SK-N-SH treated with all-trans-retinoic acid at 6 μM for 48 hours (cell line): ENCODE measurements around the gene SLC41A3.

Experiments
- GLIS3 ChIP-seq: fragments of 250-450 bp; sonication (Bioruptor Pico); IDR thresholded peaks from 2 replicates; pipeline ENCODE4 v1.5.0; 2020; ENCODE audit warnings: mild to moderate bottlenecking, moderate library complexity
- OSR1 ChIP-seq: fragments of 250-450 bp; sonication (Bioruptor Pico); IDR thresholded peaks from 2 replicates; pipeline ENCODE4 v1.8.0; 2022; ENCODE audit warnings: moderate library complexity, mild to moderate bottlenecking, inconsistent platforms
- RARB ChIP-seq: fragments of 250-450 bp; sonication (Bioruptor Pico); IDR thresholded peaks from 2 replicates; pipeline ENCODE4 v1.8.0; 2021; ENCODE audit warnings: mild to moderate bottlenecking, moderate library complexity
- SNAI2 ChIP-seq: fragments of 250-450 bp; sonication (Bioruptor Pico); IDR thresholded peaks from 2 replicates; pipeline ENCODE4 v1.5.0; 2020; ENCODE audit warnings: mild to moderate bottlenecking, moderate library complexity
- ZFP30 ChIP-seq: fragments of 450-650 bp; formaldehyde crosslinking; IDR thresholded peaks from 2 replicates; pipeline ENCODE4 v1.5.0; 2022; ENCODE audit warnings: mild to moderate bottlenecking, moderate library complexity
- ZNF565 ChIP-seq: fragments of 450-650 bp; formaldehyde crosslinking; conservative IDR thresholded peaks from 2 replicates; pipeline ENCODE4 v1.5.0; 2020; ENCODE audit warnings: low read depth, mild to moderate bottlenecking, moderate library complexity
- ZNF70 ChIP-seq: fragments of 450-650 bp; formaldehyde crosslinking; IDR thresholded peaks from 2 replicates; pipeline ENCODE4 v1.5.0; 2020; ENCODE audit warnings: mild to moderate bottlenecking, moderate library complexity
- TF ChIP-seq, protein P1 (sequence below): fragments of 250-450 bp; sonication (Bioruptor Pico); IDR thresholded peaks from 2 replicates; pipeline ENCODE4 v1.5.0; 2020; ENCODE audit warnings: mild to moderate bottlenecking, moderate library complexity

DNA sequence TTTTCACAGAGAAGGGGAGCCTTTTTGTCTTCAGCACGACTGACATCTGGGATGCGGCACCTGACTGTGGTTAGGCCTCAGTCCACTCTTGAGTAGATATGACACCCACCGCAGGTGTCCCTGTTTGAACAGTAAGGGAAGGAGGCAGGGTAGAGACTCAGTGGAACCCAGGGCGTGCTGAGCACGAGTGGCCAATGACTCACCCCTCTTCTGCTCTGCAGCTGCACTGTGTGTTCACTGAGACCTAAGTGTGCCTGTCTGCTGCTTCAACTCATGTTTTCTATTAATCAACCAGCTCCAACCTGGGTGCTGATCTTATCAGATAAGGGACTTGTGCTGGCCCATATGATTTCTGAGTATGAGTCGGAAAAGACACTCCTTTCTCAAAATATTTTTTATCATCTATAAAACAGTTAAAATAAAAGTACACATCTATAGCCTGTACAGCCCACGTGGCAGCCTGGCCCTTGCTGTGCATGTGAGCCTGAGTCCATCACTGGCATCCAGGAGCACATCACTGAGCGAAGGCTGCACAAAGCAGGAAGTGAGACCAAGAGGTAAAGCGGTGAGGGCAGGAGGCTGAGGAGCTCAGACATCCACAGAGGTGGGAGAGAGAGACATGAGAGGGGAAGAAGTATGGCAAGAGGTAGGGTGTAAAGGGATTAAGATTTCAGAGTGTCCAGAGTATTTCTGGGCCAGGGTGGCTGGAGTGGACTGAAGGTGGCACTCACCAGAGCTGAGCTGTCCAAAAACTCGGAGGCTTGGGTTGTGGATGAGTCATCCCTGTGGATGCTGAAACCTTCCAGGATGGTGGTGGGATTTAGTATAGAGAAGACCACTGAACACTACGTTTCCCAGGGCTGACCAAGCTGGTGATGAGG, 49.2 kb downstream of the SLC41A3 start:
- TF ChIP-seq RARB (CRISPR knock-in tag) (no peak), SNAI2 (CRISPR knock-in tag) (no peak), ZNF565 (CRISPR knock-in tag) (no peak), ZNF70 (CRISPR knock-in tag) (no peak), GLIS3 (CRISPR knock-in tag) (no peak), ZFP30 (no peak), OSR1 (CRISPR knock-in tag) (no peak)
- TF ChIP-seq, protein P1, sequence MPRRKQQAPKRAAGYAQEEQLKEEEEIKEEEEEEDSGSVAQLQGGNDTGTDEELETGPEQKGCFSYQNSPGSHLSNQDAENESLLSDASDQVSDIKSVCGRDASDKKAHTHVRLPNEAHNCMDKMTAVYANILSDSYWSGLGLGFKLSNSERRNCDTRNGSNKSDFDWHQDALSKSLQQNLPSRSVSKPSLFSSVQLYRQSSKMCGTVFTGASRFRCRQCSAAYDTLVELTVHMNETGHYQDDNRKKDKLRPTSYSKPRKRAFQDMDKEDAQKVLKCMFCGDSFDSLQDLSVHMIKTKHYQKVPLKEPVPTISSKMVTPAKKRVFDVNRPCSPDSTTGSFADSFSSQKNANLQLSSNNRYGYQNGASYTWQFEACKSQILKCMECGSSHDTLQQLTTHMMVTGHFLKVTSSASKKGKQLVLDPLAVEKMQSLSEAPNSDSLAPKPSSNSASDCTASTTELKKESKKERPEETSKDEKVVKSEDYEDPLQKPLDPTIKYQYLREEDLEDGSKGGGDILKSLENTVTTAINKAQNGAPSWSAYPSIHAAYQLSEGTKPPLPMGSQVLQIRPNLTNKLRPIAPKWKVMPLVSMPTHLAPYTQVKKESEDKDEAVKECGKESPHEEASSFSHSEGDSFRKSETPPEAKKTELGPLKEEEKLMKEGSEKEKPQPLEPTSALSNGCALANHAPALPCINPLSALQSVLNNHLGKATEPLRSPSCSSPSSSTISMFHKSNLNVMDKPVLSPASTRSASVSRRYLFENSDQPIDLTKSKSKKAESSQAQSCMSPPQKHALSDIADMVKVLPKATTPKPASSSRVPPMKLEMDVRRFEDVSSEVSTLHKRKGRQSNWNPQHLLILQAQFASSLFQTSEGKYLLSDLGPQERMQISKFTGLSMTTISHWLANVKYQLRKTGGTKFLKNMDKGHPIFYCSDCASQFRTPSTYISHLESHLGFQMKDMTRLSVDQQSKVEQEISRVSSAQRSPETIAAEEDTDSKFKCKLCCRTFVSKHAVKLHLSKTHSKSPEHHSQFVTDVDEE (CRISPR knock-in tag): no peak
